Measurements from ENCODE around the gene WDR59.

DNA sequence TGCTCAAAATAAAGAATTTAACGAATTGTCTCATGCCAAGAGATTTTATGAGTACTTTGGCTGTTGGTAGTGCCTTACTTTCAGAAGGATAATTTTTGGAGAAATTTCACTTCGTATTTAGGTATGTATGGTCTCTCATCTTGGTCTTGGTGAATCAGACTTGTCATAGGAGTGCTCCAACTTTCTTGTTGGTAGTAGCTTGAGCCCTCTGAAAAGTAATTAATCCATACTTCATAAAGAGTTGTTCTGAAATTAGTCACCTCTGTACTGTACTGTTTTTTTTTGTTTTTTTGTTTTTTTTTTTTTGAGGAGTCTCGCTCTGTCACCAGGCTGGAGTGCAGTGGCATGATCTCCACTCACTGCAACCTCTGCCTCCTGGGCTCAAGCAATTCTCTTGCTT, 25.5 kb upstream of the WDR59 start:
- no peak for TF ChIP-seq PAX5 (IDR thresholded peaks at IDR 0.05; ENCODE audit: insufficient read depth, low read length, severe bottlenecking)
- no peak for TF ChIP-seq POLR2A (IDR thresholded peaks at IDR 0.05; ENCODE audit: low read depth, low read length)
- no peak for TF ChIP-seq TAF1 (IDR thresholded peaks at IDR 0.05; ENCODE audit: low read depth, low read length)
- TF ChIP-seq POLR2AphosphoS5 (IDR thresholded peaks at IDR 0.05; ENCODE audit: low read depth, low read length), result no peak
- TF ChIP-seq SPI1 (IDR thresholded peaks at IDR 0.05; ENCODE audit: low read depth, low read length), result no peak
- TF ChIP-seq POU2F2 (IDR thresholded peaks at IDR 0.05; ENCODE audit: low read depth, low read length), result no peak
